GM19023 (cell line): ENCODE results near the gene ZNF575.
"Not testable (repeated sequence)": the region's sequence is repeated elsewhere in the genome, so short reads cannot be mapped to it uniquely, and the experiment has no call there.

Source experiments
- ATAC-seq: cut with Tn5 transposase; IDR thresholded peaks from one replicate; pipeline ENCODE4 v1.9.1; 2021; ENCODE audit warnings: mild to moderate bottlenecking, moderate library complexity; ENCODE audit not compliant: unreplicated experiment

ZNF575 gene

DNA sequence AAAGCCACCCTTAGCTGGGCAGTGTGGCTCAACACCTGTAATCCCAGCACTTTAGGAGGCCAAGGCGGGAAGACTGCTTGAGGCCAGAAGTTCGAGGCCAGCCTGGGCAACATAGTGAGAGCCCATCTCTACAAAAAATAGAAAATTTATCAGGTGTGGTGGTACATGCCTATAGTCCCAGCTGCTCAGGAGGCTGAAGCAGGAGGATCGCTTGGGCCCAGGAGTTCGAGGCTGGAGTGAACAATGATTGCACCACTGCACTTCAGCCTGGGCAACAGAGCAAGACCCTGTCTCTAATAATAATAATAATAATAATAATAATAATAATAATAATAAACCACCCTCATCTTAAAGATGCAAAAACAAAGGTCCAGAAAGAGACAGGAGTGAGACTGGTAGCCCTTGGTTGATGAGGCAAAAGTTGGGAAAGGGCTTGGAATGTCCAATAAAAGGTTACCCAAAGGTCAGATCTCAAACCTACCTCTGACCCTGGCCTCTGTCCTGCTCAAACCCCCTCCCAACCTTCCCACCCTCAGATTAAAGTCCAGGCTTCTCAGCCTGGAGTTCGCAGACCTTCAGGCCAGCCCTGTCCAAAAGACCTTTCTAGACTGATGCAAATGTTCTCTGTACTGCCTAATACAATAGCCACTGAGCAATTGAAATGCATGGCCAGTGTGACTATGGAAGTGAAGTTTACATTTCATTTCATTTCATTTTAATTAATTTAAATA is 9.1 kb downstream of the ZNF575 start:
- ATAC-seq = no peak

- no peak for ATAC-seq
Measured at GRCh38 chr19:43544077-43544476, 11.1 kb downstream of the ZNF575 start.

DNA sequence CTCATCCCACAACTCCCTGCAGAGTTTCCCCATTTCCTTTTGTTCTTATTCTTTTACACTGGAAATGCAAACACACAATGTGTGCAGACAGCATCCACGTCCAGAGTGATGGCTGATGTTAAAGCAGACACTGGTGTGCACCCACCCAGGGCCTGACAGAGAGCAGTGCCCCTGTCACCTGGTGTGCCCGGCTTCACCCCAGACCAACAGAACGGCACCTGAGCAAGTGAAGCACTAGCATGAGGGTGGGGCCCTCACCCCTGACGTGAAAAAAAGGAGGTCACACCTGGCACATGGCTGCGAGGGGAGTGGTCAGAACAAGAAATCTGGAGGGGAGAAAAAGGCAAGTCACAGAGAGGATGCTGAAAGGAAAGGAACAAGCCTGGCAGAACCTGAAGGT is 12.3 kb downstream of the ZNF575 start:
- no peak for ATAC-seq

- ATAC-seq = no peak
Measured at GRCh38 chr19:43545981-43546380, 13.0 kb downstream of the ZNF575 start.

GRCh38 chr19:43546581-43546980 is 13.6 kb downstream of the ZNF575 start:
- ATAC-seq = no peak

- ATAC-seq = not testable (repeated sequence)
Measured at GRCh38 chr19:43547926-43548325, 14.9 kb downstream of the ZNF575 start.

- no peak for ATAC-seq
Measured at GRCh38 chr19:43548706-43549105, 15.7 kb downstream of the ZNF575 start.

GRCh38 chr19:43551399-43552197 is 18.6 kb downstream of the ZNF575 start:
- ATAC-seq = no peak

DNA sequence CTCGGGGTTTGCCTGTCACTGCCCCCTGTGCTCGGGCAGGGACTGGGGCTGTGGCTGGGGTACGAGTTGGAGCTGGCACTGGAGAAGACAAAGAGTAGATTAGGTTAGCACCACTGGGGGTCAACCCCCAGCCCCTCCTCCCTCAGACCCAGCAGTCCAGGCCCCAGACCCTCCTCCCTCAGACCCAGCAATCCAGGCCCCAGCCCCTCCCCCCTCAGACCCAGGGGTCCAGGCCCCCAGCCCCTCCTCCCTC is 19.1 kb downstream of the ZNF575 start:
- ATAC-seq = no peak

GRCh38 chr19:43552616-43553015 is 19.6 kb downstream of the ZNF575 start:
- ATAC-seq = no peak

- no peak for ATAC-seq
Measured at GRCh38 chr19:43553656-43554055, 20.7 kb downstream of the ZNF575 start.

- ATAC-seq = no peak
Measured at GRCh38 chr19:43554317-43554895, 21.4 kb downstream of the ZNF575 start.

DNA sequence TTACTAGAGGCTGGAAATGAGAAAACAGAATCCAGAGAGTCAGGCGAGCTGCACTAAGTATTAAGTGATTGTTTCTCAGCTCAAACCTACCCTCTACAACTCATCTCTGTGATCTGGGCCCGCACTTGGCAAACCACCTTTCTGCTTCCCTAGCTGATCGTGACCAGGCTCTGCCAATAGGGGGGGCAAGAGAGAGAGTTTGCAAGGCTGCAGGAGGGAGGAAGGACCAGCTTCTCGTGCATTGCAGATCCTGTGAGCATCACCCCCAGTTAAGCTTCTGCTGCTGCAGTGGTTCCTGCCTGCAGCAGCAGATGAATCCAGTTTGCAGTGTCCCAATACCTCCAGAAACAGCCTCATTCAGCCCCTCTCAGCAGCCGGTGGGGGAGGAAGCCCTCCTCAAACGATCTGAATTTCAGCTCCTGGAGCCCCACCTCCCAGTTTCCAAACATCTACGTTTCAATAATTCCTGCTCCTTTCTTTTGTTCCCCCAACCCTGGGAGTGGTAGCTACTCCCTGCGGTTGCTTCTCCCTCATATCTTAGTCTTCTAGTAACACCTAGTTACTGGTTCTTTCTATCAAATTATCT is 22.3 kb downstream of the ZNF575 start:
- no peak for ATAC-seq

DNA sequence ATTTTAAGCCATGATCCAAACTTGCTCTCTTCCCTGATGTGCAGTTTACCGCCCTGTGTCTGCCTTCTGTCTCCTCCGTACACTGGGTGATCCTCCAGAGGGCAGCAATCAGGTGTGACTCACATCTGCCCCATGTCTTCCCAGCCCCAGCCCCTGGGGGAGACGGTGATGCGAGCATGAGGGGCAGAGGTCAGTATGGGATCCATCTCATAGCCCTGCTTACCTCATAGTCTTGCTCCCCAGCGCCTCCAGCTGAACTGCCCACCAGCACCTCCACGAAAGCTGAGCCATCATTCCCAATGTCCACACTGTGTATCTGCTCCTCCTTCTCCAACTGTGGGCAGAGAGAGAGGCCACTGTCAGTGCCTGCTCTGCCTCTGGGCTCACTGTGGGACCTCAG is 27.7 kb downstream of the ZNF575 start:
- ATAC-seq = no peak

DNA sequence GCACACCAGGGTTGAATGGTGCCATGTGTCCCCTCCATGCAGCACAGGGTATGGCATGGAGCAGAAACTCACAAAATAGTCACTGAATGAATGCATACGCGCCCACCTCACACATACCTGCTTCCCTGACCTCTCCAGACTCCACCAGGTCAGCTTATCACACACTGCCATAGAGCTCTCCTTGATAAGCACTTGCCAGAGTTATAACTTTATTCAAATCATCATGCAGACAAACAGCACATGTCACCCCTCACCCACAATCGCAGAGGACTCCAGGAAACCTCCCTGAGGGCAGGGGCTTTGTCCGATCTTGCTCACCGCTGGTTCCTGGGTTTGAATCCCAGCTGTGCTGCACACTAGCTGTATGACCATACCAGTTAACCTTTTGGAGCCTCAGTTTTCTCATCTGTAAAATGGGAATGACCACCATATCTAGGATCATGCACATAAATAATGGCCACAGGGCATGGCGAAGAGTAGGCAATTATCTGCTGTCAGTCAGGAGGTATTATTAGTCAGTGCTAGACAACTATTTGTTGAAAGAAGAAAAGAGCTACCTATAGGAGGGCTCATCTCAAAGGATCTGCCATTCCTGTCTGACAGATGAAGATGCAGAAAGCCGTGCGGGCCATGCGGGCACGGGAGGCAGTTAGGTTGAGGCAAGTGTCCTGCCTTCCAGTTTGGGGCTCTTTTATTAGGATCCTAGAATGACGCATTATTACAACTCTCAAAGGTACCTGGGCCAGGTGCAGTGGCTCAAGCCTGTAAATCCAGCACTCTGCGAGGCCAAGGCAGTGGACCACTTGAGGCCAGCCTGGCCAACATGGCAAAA is 28.4 kb downstream of the ZNF575 start:
- ATAC-seq = no peak

DNA sequence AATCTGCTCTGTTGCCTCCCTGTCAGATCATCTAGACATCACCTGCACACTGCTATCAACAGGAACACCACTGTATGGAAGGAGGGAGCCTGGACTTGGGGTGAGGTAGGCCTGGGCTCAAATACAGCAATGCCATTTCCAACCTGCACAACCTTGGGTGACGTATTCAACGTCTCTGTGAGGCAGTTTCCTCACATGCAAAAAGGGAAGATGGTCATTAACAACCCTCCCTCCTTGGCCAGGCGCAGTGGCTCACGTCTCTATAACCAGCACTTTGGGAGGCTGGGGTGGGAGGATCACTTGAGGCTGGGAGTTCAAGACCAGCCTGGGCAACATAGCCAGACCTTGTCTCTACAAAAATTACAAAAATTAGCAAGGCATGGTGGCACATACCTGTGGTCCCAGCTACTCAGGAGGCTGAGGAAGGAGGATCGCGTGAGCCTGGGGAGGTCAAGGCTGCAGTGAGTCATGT is 29.3 kb downstream of the ZNF575 start:
- no peak for ATAC-seq

DNA sequence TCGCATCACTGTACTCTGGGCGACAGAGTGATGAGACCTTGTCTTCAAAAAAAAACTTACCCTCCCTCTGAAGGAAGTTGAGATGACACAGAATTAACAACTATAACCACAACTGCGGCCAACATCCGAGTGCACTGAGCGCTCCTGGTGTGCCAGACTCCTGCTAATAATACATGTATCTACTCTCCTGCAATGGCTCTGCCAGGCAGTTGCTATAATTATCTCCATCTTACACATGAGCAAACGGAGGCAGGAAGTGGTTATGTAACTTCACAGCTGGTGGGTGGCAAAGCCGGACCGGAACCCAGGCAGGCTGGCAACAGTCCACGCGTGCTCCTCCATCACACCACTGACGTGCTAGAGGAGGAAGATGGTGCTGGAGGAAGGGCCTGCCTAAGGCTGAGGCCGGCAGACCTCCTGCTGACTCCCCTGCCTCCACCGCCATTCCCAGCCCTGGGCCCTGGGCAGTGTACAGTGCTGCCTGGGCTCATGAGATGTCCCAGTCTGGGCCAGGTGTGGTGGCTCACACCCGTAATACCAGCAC is 29.8 kb downstream of the ZNF575 start:
- ATAC-seq = no peak

DNA sequence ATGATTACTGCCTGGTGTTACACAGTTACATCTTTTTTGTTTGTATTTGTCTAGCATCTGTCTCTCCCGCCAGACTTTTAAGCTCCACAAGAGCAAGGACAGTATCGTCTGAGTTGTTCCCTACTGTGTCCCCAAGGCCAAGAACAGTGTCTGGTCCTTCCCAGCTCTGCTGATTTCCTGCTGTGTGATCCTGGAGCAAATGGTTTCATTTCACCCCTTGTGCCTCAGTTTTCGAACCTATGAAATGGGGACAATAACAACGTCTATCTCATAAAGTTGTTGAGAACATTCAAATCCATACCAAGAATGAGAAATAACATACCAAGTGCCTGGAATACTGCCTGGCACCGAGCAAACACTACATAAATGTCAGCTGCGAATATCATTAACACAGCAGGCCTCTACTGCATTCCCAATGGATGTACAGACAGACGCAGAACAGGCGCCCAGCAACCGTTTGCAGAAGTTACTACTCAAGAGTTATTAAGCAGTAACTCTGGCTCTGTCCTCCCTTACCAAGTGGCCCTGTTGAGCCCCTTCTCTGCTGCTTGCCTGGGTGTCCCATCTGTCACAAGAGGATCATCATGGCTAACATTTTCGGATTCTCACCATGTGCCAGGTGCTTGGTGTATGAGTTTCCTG is 30.9 kb downstream of the ZNF575 start:
- ATAC-seq = no peak

DNA sequence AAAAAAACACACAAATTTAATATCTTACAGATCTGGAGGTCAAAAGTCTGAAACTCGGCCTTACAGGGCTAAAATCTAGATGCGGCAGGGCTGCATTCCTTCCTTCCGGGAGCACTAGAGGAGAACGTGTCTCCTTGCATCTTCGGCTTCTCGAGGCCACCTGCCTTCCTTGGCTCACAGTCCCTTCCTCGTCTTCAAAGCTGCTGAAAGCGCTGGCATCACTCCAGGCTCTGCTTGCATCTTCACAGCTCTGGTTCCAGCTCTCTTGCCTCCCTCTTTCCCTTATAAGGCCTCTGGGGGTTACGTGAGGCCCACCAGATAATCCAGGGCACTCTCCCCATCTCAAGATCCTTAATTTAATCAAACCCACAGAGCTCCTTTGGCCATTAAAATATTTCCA is 31.8 kb downstream of the ZNF575 start:
- no peak for ATAC-seq

- no peak for ATAC-seq
Measured at GRCh38 chr19:43569657-43570056, 36.7 kb downstream of the ZNF575 start.
